DND-41 (cell line): Measurements from ENCODE around the gene LINGO3.

Source experiments
- EZH2 ChIP-seq: IDR thresholded peaks from 3 replicates; pipeline ENCODE4 v1.6.1; 2012; ENCODE audit warnings: borderline replicate concordance, low read depth, mild to moderate bottlenecking, moderate library complexity, low read length, inconsistent platforms; ENCODE audit not compliant: severe bottlenecking
- TF ChIP-seq, protein P1 (sequence below): IDR thresholded peaks from 2 replicates; pipeline ENCODE4 v1.5.1; 2012; ENCODE audit warnings: borderline replicate concordance, low read length, moderate library complexity, mild to moderate bottlenecking; ENCODE audit not compliant: poor library complexity, severe bottlenecking; ENCODE audit errors: extremely low read depth

DNA sequence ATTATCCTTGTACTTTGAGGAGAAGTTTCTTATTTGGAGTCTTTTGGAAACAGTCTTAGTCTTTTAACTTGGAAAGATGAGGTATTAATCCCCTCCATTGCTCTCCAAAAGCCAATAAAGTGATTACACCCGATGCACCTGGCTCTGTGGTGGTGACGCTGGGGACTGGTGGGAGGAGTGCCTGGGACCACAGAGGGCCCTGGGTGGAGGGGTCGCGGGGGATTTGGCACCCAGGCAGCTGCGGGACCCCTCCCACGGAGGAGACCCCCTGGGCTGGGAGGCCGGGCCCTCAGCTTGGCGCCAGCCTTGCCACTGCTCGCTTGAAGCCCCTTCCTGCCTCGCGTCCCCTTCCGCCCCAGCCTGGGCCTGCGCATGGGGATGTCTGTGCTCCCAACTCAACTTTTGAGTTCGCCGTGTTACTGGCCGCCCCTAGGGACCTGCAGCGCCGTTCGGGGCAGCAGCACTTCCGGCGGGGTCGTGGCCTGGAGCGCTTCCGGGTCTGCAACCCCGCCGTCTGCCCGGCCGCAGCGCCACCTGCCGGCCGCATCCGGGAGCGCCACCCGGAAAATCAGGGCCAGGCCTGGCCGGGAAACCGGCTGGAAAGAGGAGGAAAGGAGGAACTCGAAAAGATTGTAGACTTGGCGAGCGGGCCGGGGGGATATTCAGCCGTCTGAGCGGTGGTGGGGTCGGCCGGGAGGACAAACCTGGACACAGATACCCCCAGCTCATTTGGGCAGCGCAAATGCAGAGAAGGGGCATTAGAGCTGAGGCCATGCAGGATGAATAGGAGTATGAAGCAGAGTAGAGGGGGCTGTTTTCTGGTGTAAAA, 34.4 kb downstream of the LINGO3 start:
- TF ChIP-seq EZH2 = no peak
- TF ChIP-seq, protein P1, sequence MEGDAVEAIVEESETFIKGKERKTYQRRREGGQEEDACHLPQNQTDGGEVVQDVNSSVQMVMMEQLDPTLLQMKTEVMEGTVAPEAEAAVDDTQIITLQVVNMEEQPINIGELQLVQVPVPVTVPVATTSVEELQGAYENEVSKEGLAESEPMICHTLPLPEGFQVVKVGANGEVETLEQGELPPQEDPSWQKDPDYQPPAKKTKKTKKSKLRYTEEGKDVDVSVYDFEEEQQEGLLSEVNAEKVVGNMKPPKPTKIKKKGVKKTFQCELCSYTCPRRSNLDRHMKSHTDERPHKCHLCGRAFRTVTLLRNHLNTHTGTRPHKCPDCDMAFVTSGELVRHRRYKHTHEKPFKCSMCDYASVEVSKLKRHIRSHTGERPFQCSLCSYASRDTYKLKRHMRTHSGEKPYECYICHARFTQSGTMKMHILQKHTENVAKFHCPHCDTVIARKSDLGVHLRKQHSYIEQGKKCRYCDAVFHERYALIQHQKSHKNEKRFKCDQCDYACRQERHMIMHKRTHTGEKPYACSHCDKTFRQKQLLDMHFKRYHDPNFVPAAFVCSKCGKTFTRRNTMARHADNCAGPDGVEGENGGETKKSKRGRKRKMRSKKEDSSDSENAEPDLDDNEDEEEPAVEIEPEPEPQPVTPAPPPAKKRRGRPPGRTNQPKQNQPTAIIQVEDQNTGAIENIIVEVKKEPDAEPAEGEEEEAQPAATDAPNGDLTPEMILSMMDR = peak; percentile 98
